Right forelimb (tissue), 1 donor: ENCODE results near the gene VPS16.
"Not testable (repeated sequence)": the region's sequence is repeated elsewhere in the genome, so short reads cannot be mapped to it uniquely, and the experiment has no call there.

ENCODE experiments used
- DNase-seq: peaks from one replicate; pipeline ENCODE4 v3.0.0-alpha.2; 2018

The VPS16 gene

DNA sequence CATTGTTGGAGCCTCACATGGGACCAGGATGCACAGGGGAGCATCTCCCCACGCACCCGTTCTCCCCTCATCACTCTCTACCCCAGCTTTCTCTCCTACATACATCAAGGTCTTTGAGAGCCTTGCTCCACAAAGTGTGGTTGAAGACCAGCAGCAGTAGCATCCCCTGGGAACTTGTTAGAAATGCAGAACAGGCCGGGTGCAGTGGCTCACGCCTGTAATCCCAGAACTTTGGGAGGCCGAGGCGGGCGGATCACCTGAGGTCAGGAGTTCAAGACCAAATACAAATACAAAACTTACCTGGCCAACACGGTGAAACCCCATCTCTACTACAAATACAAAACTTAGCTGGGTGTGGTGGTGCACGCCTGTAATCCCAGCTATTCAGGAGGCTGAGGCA, 32.6 kb upstream of the VPS16 start:
- not testable (repeated sequence) for DNase-seq

DNA sequence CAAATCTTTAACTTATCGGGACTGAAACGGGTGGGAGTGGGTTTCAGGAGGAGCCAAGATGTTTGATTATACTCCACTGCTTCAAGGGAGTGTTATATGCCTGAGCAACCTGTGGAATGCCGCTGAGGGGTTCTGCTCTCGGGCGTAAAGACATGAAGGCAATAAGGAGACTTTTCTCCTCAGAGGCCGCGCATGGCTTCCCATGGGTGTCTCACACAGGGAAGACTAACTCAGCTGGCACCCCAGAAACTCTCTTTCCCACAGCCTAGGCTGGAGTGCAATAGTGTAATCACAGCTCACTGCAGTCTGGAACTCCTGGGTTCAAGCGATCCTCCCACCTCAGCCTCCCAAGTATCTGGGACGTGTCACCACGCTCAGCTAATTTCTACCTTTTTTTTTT, 30.9 kb upstream of the VPS16 start:
- DNase-seq = no peak

- no peak for DNase-seq
These were observed 28.4 kb upstream of the VPS16 start for GRCh38 chr20:2812189-2812588.

GRCh38 chr20:2814076-2814475, 26.5 kb upstream of the VPS16 start:
- DNase-seq = no peak

- no peak for DNase-seq
These were observed 25.9 kb upstream of the VPS16 start, which contains the start of gene C20orf141 for GRCh38 chr20:2814587-2815051. Gene C20orf141, plus strand, starts transcription at chr20:2814987. Its CDS starts 198 bp downstream, at chr20:2815185.

DNA sequence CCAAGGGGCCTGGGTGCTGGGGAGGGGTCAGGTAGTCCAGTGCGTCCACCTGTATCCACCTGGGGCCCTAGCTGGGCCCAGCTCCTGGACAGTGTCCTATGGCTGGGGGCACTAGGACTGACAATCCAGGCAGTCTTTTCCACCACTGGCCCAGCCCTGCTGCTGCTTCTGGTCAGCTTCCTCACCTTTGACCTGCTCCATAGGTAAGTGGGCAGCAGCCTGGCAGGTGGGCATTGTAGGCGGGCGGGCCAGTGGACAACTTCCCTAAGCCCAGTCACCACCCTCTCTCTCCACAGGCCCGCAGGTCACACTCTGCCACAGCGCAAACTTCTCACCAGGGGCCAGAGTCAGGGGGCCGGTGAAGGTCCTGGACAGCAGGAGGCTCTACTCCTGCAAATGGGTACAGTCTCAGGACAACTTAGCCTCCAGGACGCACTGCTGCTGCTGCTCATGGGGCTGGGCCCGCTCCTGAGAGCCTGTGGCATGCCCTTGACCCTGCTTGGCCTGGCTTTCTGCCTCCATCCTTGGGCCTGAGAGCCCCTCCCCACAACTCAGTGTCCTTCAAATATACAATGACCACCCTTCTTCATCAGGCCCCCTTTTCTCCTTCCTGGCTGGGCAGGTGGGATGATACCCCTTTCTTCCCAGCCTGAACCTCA, 25.2 kb upstream of the VPS16 start:
- DNase-seq = no peak

DNA sequence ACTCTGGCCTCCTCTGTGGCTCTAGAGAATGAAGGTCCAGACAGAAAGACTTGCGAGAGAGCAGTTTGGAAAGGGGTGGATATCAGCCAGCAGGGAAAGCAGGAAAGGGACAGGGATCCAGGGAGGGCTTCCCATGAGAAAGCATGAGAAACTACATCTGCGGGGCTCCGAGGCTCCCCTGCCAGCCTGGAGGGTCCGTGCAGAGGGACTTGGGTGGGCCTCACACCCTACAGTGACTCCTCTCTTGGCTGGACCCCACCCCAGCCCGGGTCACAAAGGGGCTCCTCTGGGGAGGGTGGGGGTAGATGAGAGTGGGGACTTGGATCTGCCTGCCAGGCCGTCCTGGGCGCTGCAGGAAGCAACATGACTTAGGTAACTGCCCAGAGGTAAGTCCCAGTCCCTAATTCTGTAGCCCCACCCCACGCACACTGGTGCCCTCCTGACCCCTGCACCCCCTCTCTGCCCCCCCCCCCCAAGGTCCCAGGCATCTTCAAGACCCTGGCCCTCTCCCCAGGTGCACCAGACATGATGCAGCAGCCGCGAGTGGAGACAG, 24.4 kb upstream of the VPS16 start, which contains the start of gene TMEM239:
Gene TMEM239 (plus strand): TSS at position 335 of the 553 bp plus-strand sequence. CDS start 191 bp downstream, at position 526.
- DNase-seq = no peak

DNA sequence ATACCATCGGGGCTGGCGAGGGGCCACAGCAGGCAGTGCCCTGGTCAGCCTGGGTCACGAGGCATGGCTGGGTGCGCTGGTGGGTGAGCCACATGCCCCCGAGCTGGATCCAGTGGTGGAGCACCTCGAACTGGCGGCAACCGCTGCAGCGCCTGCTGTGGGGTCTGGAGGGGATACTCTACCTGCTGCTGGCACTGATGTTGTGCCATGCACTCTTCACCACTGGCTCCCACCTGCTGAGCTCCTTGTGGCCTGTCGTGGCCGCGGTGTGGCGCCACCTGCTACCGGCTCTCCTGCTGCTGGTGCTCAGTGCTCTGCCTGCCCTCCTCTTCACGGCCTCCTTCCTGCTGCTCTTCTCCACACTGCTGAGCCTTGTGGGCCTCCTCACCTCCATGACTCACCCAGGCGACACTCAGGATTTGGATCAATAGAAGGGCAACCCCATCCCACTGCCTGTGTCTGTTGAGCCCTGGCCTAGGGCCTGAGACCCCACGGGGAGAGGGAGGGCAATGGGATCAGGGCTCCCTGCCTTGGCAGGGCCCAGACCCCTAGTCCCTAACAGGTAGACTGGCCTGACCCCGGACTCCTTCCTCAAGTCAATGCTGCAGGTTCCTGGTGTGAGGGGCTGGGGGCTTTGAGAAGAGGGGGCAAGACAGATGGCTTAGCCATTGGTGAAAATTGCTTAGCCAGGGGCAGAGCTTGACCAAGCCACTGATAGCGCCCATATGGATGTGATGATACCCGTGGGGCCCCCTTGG, 23.8 kb upstream of the VPS16 start:
- DNase-seq = no peak

- DNase-seq = no peak
These were observed 23.2 kb upstream of the VPS16 start for GRCh38 chr20:2817341-2817726.

- no peak for DNase-seq
These were observed 22.5 kb upstream of the VPS16 start for GRCh38 chr20:2817891-2818595.

GRCh38 chr20:2820084-2820895, 20.3 kb upstream of the VPS16 start:
- DNase-seq = no peak

GRCh38 chr20:2820896-2821869, 19.4 kb upstream of the VPS16 start:
- no peak for DNase-seq

- no peak for DNase-seq
These were observed 18.5 kb upstream of the VPS16 start for GRCh38 chr20:2822073-2822472.

DNA sequence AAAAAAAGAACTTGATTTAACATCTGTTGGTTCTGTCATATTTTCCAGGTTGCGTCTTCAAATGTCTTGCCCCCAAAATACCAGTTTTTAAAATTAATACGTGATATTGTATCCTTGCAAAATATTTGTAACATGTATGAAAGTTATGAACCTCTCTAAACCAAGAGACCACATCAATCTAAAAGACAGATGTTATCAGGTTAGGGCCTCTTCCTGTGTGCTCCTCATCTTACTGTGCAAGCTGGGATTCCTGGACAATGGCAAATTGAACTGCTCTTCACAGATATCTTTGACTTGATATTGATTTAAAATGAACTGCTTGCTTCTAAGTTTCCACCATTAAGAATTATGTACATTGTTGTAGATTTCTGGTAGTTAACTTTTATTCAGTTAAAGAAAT, 14.8 kb upstream of the VPS16 start:
- DNase-seq = no peak

- DNase-seq = no peak
These were observed 13.9 kb upstream of the VPS16 start for GRCh38 chr20:2826655-2827054.

GRCh38 chr20:2829376-2829775, 11.2 kb upstream of the VPS16 start:
- no peak for DNase-seq

DNA sequence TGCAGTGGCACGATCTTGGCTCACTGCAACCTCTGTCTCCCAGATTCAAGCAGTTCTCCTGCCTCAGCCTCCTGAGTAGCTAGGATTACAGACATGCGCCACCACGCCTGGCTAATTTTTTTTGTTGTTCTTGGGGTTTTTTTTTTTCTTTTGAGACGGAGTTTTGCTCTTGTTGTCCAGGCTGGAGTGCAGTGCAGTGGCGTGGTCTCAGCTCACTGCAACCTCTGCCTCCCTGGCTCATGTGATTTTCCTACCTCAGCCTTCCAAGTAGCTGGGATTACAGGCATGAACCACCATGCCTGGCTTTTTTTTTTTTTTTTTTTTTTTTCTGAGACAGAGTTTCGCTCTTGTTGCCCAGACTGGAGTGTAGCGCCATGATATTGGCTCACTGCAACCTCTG, 9.3 kb upstream of the VPS16 start:
- not testable (repeated sequence) for DNase-seq

- DNase-seq = no peak
These were observed 6.8 kb upstream of the VPS16 start for GRCh38 chr20:2833761-2834160.

DNA sequence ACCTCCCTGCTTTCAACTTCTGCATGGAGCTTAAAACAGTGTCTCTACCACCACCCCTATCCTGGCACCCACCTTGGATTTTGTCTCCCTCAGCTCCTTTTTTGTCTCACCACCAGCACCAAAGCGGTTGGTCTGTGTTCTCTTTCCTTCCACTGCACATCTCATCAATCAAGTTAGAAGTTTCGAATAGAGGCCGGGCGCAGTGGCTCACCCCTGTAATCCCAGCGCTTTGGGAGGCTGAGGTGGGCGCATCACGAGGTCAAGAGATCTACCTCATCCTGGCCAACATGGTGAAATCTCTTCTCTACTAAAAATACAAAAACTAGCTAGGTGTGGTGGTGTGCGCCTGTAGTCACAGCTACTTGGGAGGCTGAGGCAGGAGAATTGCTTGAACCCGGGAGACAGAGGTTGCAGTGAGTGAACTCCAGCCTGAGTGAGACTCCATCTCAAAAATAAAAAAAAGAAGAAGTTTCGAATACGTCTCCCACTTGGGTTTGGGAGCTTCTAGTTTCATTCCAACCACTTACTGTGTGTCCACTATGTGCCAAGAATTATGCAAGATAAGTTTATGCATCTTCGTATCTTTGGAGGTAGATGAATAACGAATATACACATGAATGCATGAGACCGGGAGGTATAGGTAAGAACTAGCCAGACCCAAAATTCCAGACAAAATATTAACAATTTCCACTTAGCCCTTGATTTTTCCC, 6.0 kb upstream of the VPS16 start:
- no peak for DNase-seq

- DNase-seq = no peak
These were observed 5.2 kb upstream of the VPS16 start for GRCh38 chr20:2835331-2835796.
